ENCODE data around the gene CIC. TPM values are rescaled to one million over a fixed set of nuclear protein-coding genes. Genes with fewer than 3 reads are reported as not detected.

CIC gene
- total RNA-seq, 1 experiment from 2014 or later, result 60.7 TPM

DNA sequence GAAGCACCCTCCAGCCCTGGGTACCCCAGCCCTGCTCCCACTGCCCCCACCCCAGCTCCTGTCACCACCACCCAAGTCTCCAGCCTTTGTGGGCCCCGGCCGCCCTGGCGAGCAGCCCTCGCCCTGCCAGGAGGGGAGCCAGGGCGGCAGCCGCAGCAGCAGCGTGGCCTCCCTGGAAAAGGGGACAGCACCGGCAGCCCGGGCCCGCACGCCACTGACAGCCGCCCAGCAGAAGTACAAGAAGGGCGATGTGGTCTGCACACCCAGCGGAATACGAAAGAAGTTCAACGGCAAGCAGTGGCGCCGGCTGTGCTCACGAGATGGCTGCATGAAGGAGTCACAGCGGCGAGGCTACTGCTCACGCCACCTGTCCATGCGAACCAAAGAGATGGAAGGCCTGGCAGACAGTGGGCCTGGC, 3.9 kb downstream of the CIC start:
- Histone ChIP-seq H3K27me3 (ENCODE audit: insufficient read depth, low read depth) (no peaks in the 10 kb centered on the region), H3K79me2 (ENCODE audit: low read depth) (peaks cover 19% of the 10 kb centered on the region), H3K36me3 (ENCODE audit: low read depth) (no peaks in the 10 kb centered on the region; the same call in 1 of the 2 replicates), H4K20me1 (ENCODE audit: insufficient read depth) (no peaks in the 10 kb centered on the region; the same call in 1 of the 2 replicates), H3K27ac (no peak overlapping the region), H3F3A (ENCODE audit: insufficient read depth, low read depth) (peaks cover 6% of the 10 kb centered on the region; the same call in 1 of the 2 replicates), H3K9me2 (ENCODE audit: insufficient read depth) (no peaks in the 10 kb centered on the region), H3K4me2 (no peak overlapping the region), H2AFZ (no peak overlapping the region), H3K4me1 (replicated peaks; ENCODE audit: insufficient read depth) (peaks cover 13% of the 10 kb centered on the region), H3K9me3 (ENCODE audit: insufficient read depth, low read depth) (no peaks in the 10 kb centered on the region), H3K4me3 (no peak overlapping the region)
- POLR2A ChIA-PET (ENCODE audit: unreplicated experiment), result no interaction called here
- CTCF ChIA-PET, result no interaction called here
- no peak for TF ChIP-seq EZH2 (IDR thresholded peaks at IDR 0.05; ENCODE audit: low read depth)
- TF ChIP-seq, protein P1, sequence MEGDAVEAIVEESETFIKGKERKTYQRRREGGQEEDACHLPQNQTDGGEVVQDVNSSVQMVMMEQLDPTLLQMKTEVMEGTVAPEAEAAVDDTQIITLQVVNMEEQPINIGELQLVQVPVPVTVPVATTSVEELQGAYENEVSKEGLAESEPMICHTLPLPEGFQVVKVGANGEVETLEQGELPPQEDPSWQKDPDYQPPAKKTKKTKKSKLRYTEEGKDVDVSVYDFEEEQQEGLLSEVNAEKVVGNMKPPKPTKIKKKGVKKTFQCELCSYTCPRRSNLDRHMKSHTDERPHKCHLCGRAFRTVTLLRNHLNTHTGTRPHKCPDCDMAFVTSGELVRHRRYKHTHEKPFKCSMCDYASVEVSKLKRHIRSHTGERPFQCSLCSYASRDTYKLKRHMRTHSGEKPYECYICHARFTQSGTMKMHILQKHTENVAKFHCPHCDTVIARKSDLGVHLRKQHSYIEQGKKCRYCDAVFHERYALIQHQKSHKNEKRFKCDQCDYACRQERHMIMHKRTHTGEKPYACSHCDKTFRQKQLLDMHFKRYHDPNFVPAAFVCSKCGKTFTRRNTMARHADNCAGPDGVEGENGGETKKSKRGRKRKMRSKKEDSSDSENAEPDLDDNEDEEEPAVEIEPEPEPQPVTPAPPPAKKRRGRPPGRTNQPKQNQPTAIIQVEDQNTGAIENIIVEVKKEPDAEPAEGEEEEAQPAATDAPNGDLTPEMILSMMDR (conservative IDR thresholded peaks at IDR 0.05), result no peak
- no TSS peak for BruUV-seq (replicated peaks)
- no peak for DNase-seq
- intact Hi-C loops (cut with micrococcal nuclease; ENCODE audit: unreplicated experiment), result no loop called here

DNA sequence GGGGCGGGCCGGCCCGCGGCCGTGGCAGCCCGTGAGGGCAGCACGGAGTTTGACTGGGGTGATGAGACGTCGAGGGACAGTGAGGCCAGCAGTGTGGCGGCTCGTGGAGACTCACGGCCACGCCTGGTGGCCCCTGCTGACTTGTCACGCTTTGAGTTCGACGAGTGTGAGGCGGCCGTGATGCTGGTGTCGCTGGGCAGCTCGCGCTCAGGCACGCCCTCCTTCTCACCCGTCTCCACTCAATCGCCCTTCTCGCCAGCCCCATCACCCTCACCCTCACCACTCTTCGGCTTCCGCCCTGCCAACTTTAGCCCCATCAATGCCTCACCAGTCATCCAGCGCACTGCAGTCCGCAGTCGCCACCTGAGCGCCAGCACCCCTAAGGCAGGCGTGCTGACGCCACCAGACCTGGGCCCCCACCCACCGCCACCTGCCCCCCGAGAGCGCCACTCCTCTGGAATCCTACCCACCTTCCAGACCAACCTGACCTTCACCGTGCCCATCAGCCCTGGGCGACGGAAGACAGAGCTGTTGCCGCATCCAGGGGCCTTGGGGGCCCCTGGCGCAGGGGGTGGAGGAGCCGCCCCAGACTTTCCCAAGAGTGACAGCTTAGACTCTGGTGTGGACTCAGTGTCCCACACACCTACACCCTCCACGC, 4.5 kb downstream of the CIC start:
- no peak overlapping the region for H2AFZ ChIP-seq
- H3K9me2 ChIP-seq (ENCODE audit: insufficient read depth), result no peaks in the 10 kb centered on the region
- H3K79me2 ChIP-seq (ENCODE audit: low read depth), result peaks cover 19% of the 10 kb centered on the region
- TF ChIP-seq, protein P1 (conservative IDR thresholded peaks at IDR 0.05), result no peak
- no peak for TF ChIP-seq EZH2 (IDR thresholded peaks at IDR 0.05; ENCODE audit: low read depth)
- no peaks in the 10 kb centered on the region; the same call in 1 of the 2 replicates for H4K20me1 ChIP-seq (ENCODE audit: insufficient read depth)
- H3K27me3 ChIP-seq (ENCODE audit: insufficient read depth, low read depth), result no peaks in the 10 kb centered on the region
- no peaks in the 10 kb centered on the region for H3K9me3 ChIP-seq (ENCODE audit: insufficient read depth, low read depth)
- H3K4me2 ChIP-seq, result no peak overlapping the region
- no TSS peak for BruUV-seq (replicated peaks)
- no peak for DNase-seq
- no peak overlapping the region for H3K4me3 ChIP-seq
- ChIA-PET CTCF (interaction anchor here (0.6 kb wide), 1 partner anchor 8 kb away, joined by 5 read pairs; no protein-coding TSS in a partner anchor), POLR2A (ENCODE audit: unreplicated experiment) (no interaction called here)
- peaks cover 13% of the 10 kb centered on the region for H3K4me1 ChIP-seq (replicated peaks; ENCODE audit: insufficient read depth)
- intact Hi-C loops (cut with micrococcal nuclease; ENCODE audit: unreplicated experiment), result no loop called here
- H3K36me3 ChIP-seq (ENCODE audit: low read depth), result no peaks in the 10 kb centered on the region; the same call in 1 of the 2 replicates
- peaks cover 7% of the 10 kb centered on the region; the same call in 1 of the 2 replicates for H3F3A ChIP-seq (ENCODE audit: insufficient read depth, low read depth)
- H3K27ac ChIP-seq, result no peak overlapping the region

DNA sequence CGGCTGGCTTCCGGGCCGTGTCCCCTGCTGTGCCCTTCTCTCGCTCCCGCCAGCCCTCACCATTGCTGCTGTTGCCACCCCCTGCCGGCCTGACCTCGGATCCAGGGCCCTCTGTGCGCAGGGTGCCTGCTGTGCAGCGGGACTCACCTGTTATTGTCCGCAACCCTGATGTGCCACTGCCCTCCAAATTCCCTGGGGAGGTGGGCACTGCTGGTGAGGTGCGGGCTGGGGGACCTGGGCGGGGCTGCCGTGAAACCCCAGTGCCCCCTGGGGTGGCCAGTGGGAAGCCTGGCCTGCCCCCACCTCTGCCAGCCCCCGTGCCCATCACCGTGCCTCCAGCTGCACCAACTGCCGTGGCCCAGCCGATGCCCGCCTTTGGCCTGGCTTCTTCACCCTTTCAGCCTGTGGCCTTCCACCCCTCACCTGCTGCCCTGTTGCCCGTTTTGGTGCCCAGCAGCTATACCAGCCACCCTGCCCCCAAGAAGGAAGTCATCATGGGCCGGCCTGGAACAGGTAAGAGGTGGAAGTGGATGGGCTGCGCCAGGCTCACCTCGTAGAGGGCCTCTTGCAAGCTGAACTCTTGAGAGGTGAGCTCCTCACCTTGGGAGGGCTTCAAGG, 5.1 kb downstream of the CIC start:
- H3K27me3 ChIP-seq (ENCODE audit: insufficient read depth, low read depth), result no peaks in the 10 kb centered on the region
- ChIA-PET POLR2A (ENCODE audit: unreplicated experiment) (no interaction called here), CTCF (interaction anchor here (0.6 kb wide), 1 partner anchor 7 kb away, joined by 5 read pairs; no protein-coding TSS in a partner anchor)
- H3K4me1 ChIP-seq (replicated peaks; ENCODE audit: insufficient read depth), result peaks cover 15% of the 10 kb centered on the region
- no peak overlapping the region for H3K27ac ChIP-seq
- H3F3A ChIP-seq (ENCODE audit: insufficient read depth, low read depth), result peaks cover 14% of the 10 kb centered on the region; the same call in 1 of the 2 replicates
- H3K79me2 ChIP-seq (ENCODE audit: low read depth), result peaks cover 19% of the 10 kb centered on the region
- no peaks in the 10 kb centered on the region; the same call in 1 of the 2 replicates for H4K20me1 ChIP-seq (ENCODE audit: insufficient read depth)
- no peaks in the 10 kb centered on the region; the same call in 1 of the 2 replicates for H3K36me3 ChIP-seq (ENCODE audit: low read depth)
- intact Hi-C loops (cut with micrococcal nuclease; ENCODE audit: unreplicated experiment), result no loop called here
- no peaks in the 10 kb centered on the region for H3K9me2 ChIP-seq (ENCODE audit: insufficient read depth)
- TF ChIP-seq, protein P1 (conservative IDR thresholded peaks at IDR 0.05), result no peak
- no peak for TF ChIP-seq EZH2 (IDR thresholded peaks at IDR 0.05; ENCODE audit: low read depth)
- H3K4me3 ChIP-seq, result no peak overlapping the region
- no peaks in the 10 kb centered on the region for H3K9me3 ChIP-seq (ENCODE audit: insufficient read depth, low read depth)
- no TSS peak for BruUV-seq (replicated peaks)
- H3K4me2 ChIP-seq, result no peak overlapping the region
- DNase-seq, result no peak
- H2AFZ ChIP-seq, result no peak overlapping the region
